Measurements from ENCODE around the gene PRKN. TPM values are rescaled to one million over a fixed set of nuclear protein-coding genes. Genes with fewer than 3 reads are reported as not detected.

The PRKN gene
- total RNA-seq, 1 donor from 2014 or later = 7.0 TPM

DNA sequence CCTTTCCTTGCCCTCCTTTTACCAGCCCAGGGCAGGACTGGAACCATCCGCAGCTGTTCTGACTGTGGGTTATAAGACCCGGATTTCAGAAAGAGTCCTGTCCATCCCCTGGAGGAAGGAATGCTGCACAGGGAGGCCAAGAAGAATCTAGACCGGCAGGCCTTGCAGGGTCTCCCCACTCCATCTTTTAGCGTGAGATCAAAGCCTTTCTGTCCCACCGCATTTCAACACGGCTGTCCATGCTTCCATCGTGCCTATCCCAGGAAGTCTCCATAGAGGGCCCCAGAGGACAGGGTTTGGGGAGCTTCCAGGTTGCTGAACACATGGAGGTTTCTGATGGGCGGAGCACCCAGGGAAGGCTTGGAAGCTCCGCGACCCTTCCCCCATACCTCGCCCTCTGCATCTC is 1374.4 kb downstream of the PRKN start:
- H3K27me3 Mint-ChIP-seq (ENCODE audit: unreplicated experiment) = peaks cover 4% of the 10 kb centered on the region
- no peak overlapping the region for H3K27ac Mint-ChIP-seq (ENCODE audit: unreplicated experiment)
- no peak overlapping the region for H3K4me3 Mint-ChIP-seq (ENCODE audit: unreplicated experiment)
- H3K4me1 Mint-ChIP-seq (ENCODE audit: low read depth, unreplicated experiment) = no peaks in the 10 kb centered on the region
- DNase-seq = no peak
- no peaks in the 10 kb centered on the region for H3K36me3 Mint-ChIP-seq (ENCODE audit: unreplicated experiment)
- H3K9me3 Mint-ChIP-seq (ENCODE audit: unreplicated experiment) = peaks cover 2% of the 10 kb centered on the region
- TF ChIP-seq, protein P1, sequence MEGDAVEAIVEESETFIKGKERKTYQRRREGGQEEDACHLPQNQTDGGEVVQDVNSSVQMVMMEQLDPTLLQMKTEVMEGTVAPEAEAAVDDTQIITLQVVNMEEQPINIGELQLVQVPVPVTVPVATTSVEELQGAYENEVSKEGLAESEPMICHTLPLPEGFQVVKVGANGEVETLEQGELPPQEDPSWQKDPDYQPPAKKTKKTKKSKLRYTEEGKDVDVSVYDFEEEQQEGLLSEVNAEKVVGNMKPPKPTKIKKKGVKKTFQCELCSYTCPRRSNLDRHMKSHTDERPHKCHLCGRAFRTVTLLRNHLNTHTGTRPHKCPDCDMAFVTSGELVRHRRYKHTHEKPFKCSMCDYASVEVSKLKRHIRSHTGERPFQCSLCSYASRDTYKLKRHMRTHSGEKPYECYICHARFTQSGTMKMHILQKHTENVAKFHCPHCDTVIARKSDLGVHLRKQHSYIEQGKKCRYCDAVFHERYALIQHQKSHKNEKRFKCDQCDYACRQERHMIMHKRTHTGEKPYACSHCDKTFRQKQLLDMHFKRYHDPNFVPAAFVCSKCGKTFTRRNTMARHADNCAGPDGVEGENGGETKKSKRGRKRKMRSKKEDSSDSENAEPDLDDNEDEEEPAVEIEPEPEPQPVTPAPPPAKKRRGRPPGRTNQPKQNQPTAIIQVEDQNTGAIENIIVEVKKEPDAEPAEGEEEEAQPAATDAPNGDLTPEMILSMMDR (IDR thresholded peaks at IDR 0.05; ENCODE audit: partially characterized antibody, unreplicated experiment) = no peak

DNA sequence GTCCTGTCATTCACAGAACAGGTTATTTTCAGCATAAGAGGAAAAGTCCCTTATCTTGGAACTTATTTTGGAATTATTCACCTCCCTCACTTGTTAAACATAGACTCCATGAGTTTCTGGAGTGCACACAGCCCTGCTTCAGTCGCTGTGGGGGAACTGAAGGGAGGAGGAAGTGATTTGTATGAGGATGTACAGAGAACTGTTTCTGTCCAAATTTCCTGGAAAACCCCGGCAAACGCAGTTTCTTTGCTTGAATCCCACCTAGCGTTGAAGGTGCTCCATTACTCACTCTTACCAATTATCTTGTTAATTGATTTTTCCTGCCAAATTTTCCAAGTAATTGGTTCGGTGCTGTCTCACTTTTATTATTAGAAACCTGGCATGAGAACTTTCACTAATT is 1375.7 kb downstream of the PRKN start:
- H3K9me3 Mint-ChIP-seq (ENCODE audit: unreplicated experiment) = no peaks in the 10 kb centered on the region
- no peak overlapping the region for H3K27ac Mint-ChIP-seq (ENCODE audit: unreplicated experiment)
- H3K4me3 Mint-ChIP-seq (ENCODE audit: unreplicated experiment) = no peak overlapping the region
- TF ChIP-seq, protein P1 (IDR thresholded peaks at IDR 0.05; ENCODE audit: partially characterized antibody, unreplicated experiment) = no peak
- no peak for DNase-seq
- peaks cover 2% of the 10 kb centered on the region for H3K27me3 Mint-ChIP-seq (ENCODE audit: unreplicated experiment)
- no peaks in the 10 kb centered on the region for H3K36me3 Mint-ChIP-seq (ENCODE audit: unreplicated experiment)
- H3K4me1 Mint-ChIP-seq (ENCODE audit: low read depth, unreplicated experiment) = no peaks in the 10 kb centered on the region

DNA sequence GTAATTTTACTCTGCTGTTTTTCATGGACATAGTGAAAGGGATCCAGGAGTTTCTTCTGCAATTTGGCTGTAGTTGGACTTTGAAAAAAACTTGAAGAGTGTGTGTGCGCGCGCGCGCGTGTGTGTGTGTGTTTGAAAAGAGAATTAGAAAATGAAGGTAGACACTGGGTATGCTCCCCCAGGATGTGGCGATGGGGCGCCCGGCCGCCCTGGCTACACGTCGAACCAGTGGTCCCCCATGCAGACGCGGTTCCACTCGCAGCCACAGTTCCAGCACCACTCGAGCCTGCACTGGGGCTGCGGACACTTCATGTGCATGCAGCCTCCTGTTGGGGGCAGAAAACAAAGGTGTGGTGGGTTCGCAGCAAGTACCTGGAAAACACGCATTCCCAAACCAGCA is 1377.7 kb downstream of the PRKN start:
- TF ChIP-seq, protein P1 (IDR thresholded peaks at IDR 0.05; ENCODE audit: partially characterized antibody, unreplicated experiment) = no peak
- H3K4me3 Mint-ChIP-seq (ENCODE audit: unreplicated experiment) = no peak overlapping the region
- H3K36me3 Mint-ChIP-seq (ENCODE audit: unreplicated experiment) = no peaks in the 10 kb centered on the region
- H3K27me3 Mint-ChIP-seq (ENCODE audit: unreplicated experiment) = peaks cover 2% of the 10 kb centered on the region
- H3K4me1 Mint-ChIP-seq (ENCODE audit: low read depth, unreplicated experiment) = no peaks in the 10 kb centered on the region
- DNase-seq = no peak
- no peaks in the 10 kb centered on the region for H3K9me3 Mint-ChIP-seq (ENCODE audit: unreplicated experiment)
- H3K27ac Mint-ChIP-seq (ENCODE audit: unreplicated experiment) = no peak overlapping the region

DNA sequence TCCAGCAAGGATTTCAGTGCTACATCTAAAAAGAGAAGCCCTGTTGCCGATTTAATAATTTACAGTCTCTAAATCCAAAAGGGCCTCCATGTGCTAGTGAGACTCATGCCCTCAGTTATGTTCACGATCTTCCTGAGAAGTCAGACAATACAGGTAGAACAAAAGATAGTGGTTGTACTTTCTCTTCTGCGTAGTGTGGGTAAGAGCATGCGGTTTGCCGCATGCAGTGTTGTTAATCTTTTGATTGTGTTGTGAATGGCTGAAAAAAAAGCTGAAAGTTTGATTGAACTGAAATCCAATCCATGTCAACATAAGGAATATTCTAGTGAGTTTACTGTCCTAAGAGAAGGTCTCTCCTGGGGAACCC is 1379.0 kb downstream of the PRKN start:
- no peak overlapping the region for H3K27ac Mint-ChIP-seq (ENCODE audit: unreplicated experiment)
- H3K4me3 Mint-ChIP-seq (ENCODE audit: unreplicated experiment) = no peak overlapping the region
- no peaks in the 10 kb centered on the region for H3K36me3 Mint-ChIP-seq (ENCODE audit: unreplicated experiment)
- TF ChIP-seq, protein P1 (IDR thresholded peaks at IDR 0.05; ENCODE audit: partially characterized antibody, unreplicated experiment) = no peak
- no peaks in the 10 kb centered on the region for H3K4me1 Mint-ChIP-seq (ENCODE audit: low read depth, unreplicated experiment)
- DNase-seq = no peak
- no peaks in the 10 kb centered on the region for H3K9me3 Mint-ChIP-seq (ENCODE audit: unreplicated experiment)
- no peaks in the 10 kb centered on the region for H3K27me3 Mint-ChIP-seq (ENCODE audit: unreplicated experiment)

DNA sequence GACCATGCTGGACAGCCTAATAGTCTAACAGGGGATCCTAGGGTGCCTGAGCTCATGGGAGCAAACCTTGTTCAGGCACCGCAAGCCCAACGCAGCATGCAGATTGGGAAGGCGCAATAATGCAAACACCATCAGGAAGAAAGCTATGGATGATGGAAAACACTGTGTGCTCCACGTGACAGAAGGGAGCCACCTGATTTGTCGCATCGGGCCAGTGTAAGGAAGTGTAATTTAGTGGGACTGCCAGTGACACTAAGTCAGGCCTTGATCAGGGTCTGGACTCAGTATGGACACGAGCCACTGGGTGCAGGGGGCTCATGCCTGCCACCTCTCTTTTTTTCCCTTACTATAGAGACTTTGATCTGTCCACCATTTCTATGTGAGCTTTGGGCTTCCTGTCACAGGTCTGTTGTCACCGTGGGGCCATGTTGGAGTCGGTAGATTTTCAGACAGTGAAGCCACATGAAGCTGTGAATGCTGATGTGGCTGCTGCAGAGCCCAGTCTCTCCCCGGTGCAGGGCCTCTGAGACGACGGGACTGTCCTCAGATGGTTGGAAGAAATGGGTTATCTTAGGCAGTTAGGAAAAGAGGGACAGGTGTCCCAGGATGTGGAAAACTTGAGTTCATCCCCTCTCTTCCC is 1379.5 kb downstream of the PRKN start:
- H3K27me3 Mint-ChIP-seq (ENCODE audit: unreplicated experiment) = no peaks in the 10 kb centered on the region
- TF ChIP-seq, protein P1 (IDR thresholded peaks at IDR 0.05; ENCODE audit: partially characterized antibody, unreplicated experiment) = no peak
- H3K4me1 Mint-ChIP-seq (ENCODE audit: low read depth, unreplicated experiment) = no peaks in the 10 kb centered on the region
- H3K4me3 Mint-ChIP-seq (ENCODE audit: unreplicated experiment) = no peak overlapping the region
- no peaks in the 10 kb centered on the region for H3K36me3 Mint-ChIP-seq (ENCODE audit: unreplicated experiment)
- H3K9me3 Mint-ChIP-seq (ENCODE audit: unreplicated experiment) = no peaks in the 10 kb centered on the region
- no peak for DNase-seq
- H3K27ac Mint-ChIP-seq (ENCODE audit: unreplicated experiment) = no peak overlapping the region
